Ecto neural progenitor cell (in vitro differentiated cells): ENCODE measurements around the gene SRSF1.
A peak's percentile ranks its signal among the peaks of the same experiment; 100 is the strongest.

Experiments used
- DNase-seq: peaks from one replicate; pipeline ENCODE4 v3.0.0-alpha.2; 2018; ENCODE audit warnings: low spot score

The SRSF1 gene

DNA sequence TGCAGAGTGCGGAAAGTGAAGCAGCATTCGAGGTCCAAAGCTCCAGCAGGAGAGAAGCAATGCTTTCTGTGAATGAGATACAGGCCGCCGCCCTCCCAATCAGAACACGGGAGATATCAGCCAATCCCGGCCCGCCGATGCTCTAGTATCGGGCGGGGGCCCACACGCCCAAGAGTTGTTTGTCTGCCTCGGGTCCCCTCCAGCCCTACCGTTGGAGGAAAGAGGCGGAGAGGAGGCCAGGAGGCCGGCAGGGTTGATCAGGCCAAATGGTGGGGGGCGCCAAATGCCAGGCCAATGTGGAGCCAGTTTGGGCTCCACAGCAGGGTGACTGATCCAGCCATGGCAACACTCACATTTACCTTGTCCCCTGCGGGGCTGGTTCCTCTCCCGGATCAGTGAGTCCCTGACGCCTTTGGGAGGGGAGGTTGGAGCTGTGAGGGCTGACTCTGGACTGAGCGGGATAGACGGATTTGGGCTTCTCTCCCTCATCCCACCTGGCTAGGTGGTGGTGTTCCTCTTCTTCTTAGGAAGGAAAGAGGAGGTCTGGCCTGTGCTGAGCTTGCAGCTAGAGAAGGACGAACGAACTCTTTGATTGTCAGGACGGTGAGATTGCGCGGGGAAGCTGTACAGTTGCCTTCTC, 41.4 kb downstream of the SRSF1 start:
- DNase-seq: peak; percentile 45

DNA sequence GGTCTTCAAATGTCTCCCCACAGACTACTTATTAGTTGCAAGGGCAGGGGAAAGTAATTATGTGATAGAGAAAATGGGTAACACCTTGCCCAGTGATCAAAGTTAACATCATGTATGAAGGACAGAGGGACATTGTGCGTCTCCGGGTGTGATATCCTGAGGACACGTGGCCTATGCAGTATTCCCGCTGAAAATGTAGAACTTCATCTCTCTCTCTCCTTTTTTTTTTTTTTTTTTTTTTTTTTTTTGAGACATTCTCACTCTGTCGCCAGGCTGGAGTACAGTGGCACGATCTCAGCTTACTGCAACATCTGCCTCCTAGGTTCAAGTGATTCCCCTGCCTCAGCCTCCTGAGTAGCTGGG, 43.9 kb downstream of the SRSF1 start:
- peak; percentile 14 for DNase-seq

DNA sequence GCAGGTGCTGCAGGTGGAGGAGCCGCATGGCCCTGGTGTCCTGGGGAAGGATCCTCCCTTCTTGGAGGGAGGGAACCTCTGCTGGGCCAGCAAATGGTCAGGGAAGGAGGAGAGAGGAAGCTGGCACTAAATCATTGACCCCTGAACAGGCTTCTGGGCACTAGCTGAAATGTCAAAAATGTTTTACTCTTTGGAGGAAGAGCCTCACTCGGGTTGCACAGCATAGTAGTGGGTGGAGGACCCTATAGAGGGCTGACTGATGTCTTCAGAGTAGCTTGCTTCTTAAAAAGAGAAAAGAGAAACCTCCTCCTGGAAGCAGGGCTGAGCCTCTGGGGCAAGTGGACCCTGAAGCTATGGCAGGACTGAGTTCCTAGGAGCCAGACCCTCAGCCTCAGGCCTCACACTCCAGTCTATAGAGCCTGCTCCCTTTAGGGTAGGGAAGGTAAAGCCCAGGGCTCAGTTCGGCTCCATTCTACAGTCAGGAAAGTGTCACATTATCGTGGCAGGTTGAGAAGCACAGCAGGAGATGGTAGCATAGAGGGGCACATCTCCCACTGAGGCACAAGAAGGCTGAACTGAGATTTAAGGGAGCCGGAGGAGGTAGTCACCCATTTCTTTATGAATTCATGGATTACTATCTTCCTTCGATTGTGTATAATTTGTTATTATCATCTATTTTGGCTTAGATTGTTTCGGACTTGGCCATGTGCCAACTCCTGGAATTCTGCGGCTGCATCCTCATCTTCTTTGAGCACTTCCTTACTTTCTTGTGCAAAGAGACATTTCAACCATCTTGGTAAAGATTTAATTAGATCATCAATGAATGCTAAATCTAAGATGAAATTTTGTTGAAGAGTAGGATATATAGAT, 44.5 kb downstream of the SRSF1 start:
- peak; percentile 29 for DNase-seq

DNA sequence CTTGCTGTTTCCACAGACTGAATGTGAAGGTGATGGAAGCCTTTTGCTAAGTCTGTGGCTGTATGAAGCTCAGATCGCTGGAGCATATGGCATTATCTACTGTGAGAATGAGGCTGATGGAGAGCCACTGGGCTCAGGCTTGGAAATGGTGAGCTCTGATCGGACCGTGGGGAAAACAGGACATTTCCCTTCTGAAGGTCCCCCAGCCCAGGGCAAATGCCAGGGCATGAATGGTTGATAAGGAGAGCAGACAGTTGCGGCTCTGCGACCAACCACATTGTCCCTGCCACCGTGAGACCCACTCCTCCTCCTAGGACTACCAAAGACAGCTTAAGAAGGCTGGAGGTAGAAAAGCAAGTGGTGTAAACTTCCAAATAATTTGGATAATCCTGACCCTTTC, 47.1 kb downstream of the SRSF1 start:
- DNase-seq: peak; percentile 42

DNA sequence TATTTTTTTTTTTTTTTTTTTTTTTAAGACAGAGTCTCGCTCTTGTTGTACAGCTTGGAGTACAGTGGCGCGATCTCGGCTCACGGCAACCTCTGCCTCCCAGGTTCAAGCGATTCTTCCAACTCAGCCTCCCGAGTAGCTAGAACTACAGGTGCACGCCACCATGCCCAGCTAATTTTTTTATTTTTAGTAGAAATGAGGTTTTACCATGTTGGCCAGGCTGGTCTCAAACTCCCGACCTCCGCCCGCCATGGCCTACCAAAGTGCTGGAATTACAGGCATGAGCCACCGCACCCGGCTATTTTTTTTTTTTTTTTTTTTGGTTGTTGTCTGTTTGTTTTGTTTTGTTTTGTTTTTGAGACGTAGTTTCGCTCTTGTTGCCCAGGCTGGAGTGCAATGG, 48.7 kb downstream of the SRSF1 start:
- DNase-seq: peak; percentile 15

DNA sequence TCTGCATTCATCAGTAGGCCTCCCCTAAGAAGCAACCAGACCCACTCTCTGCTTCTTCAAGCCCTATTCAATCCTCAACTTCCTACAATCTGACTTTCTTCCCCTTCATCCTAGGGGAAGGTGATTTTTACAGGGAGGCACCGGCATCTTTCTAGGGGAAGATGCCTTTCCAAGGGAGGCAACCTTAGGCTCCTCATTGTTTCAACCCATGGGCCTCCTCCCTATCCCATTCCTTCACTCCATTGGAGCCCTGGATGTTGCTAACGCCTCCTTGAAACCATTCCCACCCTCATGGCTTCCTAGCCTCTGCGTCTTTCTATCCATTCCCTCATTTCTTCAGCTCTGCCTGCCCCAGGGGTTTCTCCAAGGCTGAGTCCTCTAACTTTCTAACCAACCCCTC, 49.2 kb downstream of the SRSF1 start:
- DNase-seq: peak; percentile 39

DNA sequence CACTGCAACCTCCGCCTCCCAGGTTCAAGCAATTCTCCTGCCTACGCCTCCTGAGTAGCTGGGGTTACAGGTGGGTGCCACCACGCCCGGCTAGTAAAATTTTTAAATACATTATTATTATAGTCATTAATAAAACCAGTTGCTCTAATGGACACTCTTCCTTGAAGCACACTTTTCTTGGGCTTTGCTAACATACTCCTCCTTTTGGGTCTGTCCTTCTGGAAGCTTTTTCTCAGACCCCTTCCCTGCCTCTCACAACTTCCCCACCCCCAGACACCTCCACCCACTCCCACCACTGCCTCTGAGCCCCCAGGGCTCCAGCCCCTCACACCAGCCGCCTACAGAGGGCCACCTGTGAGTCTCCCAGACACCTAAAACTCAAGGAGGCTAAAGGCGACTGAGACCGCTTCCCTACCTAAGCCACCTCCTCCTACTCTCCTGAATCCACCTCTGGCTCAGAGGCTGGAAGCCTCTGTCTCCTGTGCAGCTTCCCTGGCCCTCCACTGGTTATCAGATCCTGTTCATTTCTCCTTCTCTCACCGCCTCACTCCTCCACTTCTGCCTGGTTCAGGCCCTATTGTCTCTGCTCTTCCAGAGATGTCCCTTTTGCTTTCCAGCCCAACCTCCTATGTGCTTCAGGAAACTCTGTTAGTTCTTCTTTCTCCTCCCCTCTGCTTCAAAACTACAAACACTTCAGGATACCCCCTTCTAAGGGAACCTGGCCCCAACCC, 49.8 kb downstream of the SRSF1 start:
- DNase-seq: peak; percentile 43

DNA sequence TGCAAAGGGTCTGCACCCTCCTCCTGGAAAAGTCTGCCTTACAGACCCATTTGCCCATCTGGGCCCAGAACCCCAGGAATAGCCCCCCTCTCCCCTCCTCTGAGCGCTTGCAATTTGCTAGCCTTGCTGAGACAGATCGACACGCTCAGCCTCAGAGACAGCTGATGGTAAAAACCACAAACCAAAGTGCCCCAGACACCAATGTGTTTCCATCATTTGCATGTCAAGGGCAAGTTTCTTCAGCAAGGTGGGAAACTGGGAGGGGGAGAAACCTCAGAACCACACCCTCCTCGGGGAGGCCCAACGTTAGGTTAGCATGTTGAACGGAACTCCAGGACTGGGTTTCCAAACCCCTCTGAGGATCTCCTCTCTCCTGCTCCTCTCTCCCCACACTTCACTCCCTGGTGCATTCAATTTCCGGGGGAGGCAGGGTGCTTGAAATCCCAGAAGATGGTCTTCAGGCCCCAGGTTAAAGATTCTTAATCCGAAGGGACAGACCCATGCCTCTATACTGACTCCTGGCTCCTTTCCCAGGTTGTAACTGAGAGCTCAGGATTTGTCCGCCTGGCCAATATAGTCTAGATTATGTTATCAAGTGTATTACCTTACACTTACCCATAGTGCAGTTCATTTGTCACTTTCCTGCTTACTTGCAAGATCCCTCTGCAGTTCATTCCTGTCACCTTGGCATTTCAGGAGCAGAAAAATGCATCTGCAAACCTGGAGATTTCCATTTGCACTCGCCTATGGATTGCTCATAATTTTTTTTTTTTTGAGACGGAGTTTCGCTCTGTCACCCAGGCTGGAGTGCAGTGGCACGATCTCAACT, 50.5 kb downstream of the SRSF1 start:
- DNase-seq: peak; percentile 52

DNA sequence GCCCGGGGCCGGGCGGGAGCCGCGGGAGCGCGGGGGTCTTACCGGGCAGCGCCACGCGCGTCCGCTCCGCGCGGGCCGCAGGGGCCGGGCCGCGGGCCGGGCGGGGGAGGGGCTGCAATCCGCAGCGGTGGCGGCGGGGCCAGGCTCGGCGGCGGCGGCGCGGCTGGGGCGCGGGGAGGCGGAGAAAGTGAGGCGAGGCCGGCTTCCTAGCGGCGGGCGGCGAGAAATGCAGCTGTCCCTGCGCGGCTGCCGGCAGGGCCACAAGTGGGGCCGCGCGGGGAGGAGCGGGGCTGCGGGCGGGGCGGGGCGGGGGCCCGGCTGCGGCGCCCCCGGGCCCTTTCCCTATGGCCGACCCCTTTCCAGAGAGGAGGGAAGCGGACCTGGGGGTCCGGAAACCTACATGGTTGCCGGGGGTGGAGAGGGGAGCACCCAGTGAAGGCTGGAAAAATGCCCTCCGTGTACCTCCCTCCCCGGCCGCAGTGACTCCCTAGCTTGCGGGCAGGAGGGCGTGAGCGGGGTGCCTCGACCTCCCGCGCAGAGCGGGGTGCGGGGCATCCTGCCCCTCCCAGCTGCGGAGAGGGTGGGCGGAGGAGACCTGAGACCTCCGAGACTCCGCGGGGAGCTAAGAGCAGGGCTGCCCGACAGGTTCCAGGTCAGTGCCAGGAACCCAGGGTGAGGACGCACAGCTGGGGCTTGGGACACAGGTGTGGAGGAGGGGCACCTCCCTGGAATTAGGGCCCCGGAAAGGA, 51.7 kb downstream of the SRSF1 start, which contains the start of gene CUEDC1:
CUEDC1 (minus strand) TSS at position 230 of the 749 bp plus-strand sequence. CDS start 69,848 bp downstream, outside the sequence.
- DNase-seq: peak; percentile 92

DNA sequence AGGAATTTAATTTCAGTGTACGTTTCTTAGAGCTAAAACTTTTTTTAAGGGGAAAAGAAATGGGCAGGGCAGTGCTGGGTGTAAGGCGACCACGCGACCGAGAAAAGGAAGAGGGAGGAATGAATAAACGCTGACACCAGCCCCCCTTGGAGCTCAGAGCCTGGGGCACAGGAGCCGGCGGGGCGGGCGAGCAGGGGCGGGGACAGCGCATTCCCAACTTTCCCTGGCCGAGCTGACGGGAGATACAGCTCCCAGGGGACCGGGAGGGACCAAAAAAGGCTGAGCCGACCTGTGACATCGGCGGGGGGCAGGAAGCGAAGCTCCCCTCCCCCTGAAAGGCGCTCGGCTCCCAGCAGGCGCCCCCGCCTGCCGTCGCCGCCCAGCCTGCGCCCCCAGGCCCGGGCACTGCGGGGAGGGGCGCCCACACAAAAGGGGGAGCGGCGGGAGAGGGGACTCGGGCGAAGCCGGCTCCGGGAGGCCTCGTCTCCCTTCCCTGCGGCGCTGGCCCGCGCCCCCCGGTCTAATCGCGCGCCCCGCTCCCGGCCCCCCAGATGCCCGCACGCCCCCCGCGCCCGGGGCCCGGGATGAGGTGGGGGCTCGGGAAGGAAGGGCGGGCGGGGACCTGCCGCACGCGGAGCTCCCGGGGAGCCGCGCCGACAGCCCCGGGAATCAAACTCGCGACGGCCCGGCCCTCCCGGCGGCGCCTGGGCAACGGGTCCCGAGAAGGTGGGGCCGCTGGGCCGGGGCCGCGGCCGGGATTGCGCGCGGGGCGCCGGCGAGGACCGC, 52.5 kb downstream of the SRSF1 start:
- DNase-seq: peak; percentile 85

DNA sequence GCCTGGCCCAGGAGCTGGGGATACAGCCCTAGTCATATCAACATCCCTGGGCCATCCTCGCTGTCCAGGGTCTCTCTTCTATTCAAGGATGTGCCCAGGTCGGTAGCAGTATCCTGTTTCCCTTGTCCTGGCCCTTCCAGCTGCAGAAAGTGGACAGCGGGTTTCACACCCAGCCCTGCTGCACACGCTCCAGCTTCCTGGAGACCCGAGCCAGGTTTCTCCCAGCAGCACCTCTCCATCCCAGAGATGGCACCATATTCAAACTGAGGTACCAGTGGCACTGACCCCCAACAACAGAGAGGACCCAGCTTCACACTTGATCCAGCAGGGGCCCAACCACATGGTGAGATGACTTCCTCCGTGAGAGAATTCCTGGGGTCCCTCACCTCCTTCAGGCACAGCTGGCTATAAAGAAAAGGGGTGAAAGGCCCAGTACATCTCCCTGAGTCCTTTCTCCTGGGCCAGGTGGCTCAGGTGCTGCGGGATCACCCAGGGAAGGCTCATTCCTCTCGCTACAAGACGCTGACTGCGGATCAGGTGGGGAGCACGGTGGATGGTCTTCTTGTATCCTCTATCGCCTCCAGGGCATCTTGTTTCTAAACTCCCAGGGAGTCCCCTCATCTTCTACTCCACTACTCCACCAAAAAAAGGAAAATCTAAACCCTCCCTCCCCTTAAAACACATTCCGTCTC, 53.2 kb downstream of the SRSF1 start:
- DNase-seq: no peak
